GM04503 (cell line): ENCODE measurements around the gene ZNF697.

Experiments
- DNase-seq: peaks from one replicate; pipeline ENCODE4 v3.0.0-alpha.2; 2012; ENCODE audit warnings: low read depth

ZNF697 gene

GRCh38 chr1:119662034-119662437 is 14.0 kb upstream of the ZNF697 start:
- no peak for DNase-seq

GRCh38 chr1:119660253-119661083 is 12.4 kb upstream of the ZNF697 start:
- no peak for DNase-seq

- no peak for DNase-seq
Observed at GRCh38 chr1:119659628-119660027, 11.6 kb upstream of the ZNF697 start.

- DNase-seq, result no peak
Observed at GRCh38 chr1:119656410-119656955, 8.4 kb upstream of the ZNF697 start.

GRCh38 chr1:119655154-119655553 is 7.1 kb upstream of the ZNF697 start:
- no peak for DNase-seq

GRCh38 chr1:119653839-119654170 is 5.7 kb upstream of the ZNF697 start:
- DNase-seq, result peak; percentile 50

- no peak for DNase-seq
Observed at GRCh38 chr1:119653135-119653838, 5.2 kb upstream of the ZNF697 start.

GRCh38 chr1:119652587-119652986 is 4.5 kb upstream of the ZNF697 start:
- no peak for DNase-seq

GRCh38 chr1:119651641-119652040 is 3.6 kb upstream of the ZNF697 start:
- no peak for DNase-seq

- DNase-seq, result no peak
Observed at GRCh38 chr1:119651133-119651532, 3.1 kb upstream of the ZNF697 start.

GRCh38 chr1:119648620-119649004 is 546 bp upstream of the ZNF697 start:
- no peak for DNase-seq

- DNase-seq, result no peak
Observed at GRCh38 chr1:119647228-119647733, 785 bp downstream of the ZNF697 start.

GRCh38 chr1:119646521-119647227 is 1.4 kb downstream of the ZNF697 start:
- DNase-seq, result no peak

GRCh38 chr1:119639109-119639508 is 9.0 kb downstream of the ZNF697 start:
- no peak for DNase-seq

GRCh38 chr1:119637710-119638109 is 10.4 kb downstream of the ZNF697 start:
- DNase-seq, result no peak

GRCh38 chr1:119636491-119637089 is 11.5 kb downstream of the ZNF697 start:
- DNase-seq, result no peak

- no peak for DNase-seq
Observed at GRCh38 chr1:119635811-119636390, 12.2 kb downstream of the ZNF697 start.

- no peak for DNase-seq
Observed at GRCh38 chr1:119634016-119634415, 14.1 kb downstream of the ZNF697 start.

GRCh38 chr1:119633575-119633974 is 14.5 kb downstream of the ZNF697 start:
- no peak for DNase-seq

- no peak for DNase-seq
Observed at GRCh38 chr1:119632841-119633240, 15.2 kb downstream of the ZNF697 start.

- no peak for DNase-seq
Observed at GRCh38 chr1:119632103-119632490, 16.0 kb downstream of the ZNF697 start.
